GM12872 (cell line): ENCODE results near the gene SCAANT1.

ENCODE experiments used
- CTCF ChIP-seq: IDR thresholded peaks from 3 replicates; pipeline ENCODE4 v1.5.1; 2011; ENCODE audit warnings: low read depth, mild to moderate bottlenecking, low read length, moderate library complexity; ENCODE audit not compliant: insufficient read depth

The SCAANT1 gene

GRCh38 chr3:63914312-63914711 lies 2.1 kb upstream of the SCAANT1 start:
- TF ChIP-seq CTCF = no peak

- TF ChIP-seq CTCF = no peak
Measured at GRCh38 chr3:63912768-63913588, 795 bp upstream of the SCAANT1 start.

GRCh38 chr3:63911509-63911872 lies 692 bp downstream of the SCAANT1 start:
- TF ChIP-seq CTCF = no peak

GRCh38 chr3:63910891-63911290 lies 1.3 kb downstream of the SCAANT1 start:
- no peak for TF ChIP-seq CTCF

- TF ChIP-seq CTCF = no peak
Measured at GRCh38 chr3:63910001-63910400, 2.2 kb downstream of the SCAANT1 start.

GRCh38 chr3:63909431-63909830 lies 2.8 kb downstream of the SCAANT1 start:
- no peak for TF ChIP-seq CTCF

- no peak for TF ChIP-seq CTCF
Measured at GRCh38 chr3:63908776-63909175, 3.4 kb downstream of the SCAANT1 start.
